Medulla oblongata (tissue), 1 donor: Measurements from ENCODE around the gene CNOT10.

ENCODE experiments used
- DNase-seq: peaks from one replicate; pipeline ENCODE4 v3.0.0-alpha.2; 2015; ENCODE audit errors: extremely low spot score

CNOT10 gene

GRCh38 chr3:32818229-32818969 lies 133.4 kb downstream of the CNOT10 start:
- no peak for DNase-seq

GRCh38 chr3:32818970-32819511 lies 134.1 kb downstream of the CNOT10 start:
- DNase-seq = no peak

GRCh38 chr3:32819551-32820348 lies 134.8 kb downstream of the CNOT10 start:
- DNase-seq = no peak

GRCh38 chr3:32820430-32820829 lies 135.4 kb downstream of the CNOT10 start:
- no peak for DNase-seq

GRCh38 chr3:32820971-32821685 lies 136.1 kb downstream of the CNOT10 start:
- DNase-seq = no peak

- no peak for DNase-seq
These were observed 136.8 kb downstream of the CNOT10 start for GRCh38 chr3:32821686-32822296.

GRCh38 chr3:32822609-32823498 lies 137.9 kb downstream of the CNOT10 start:
- no peak for DNase-seq
